Heart left ventricle (tissue), 13 donors: ENCODE data around the gene OR56A1.

ENCODE experiments used
- CTCF ChIP-seq, 12 donors: fragments of 200-600 bp; sonication (generic) in 4 of 12; IDR thresholded peaks; one replicate each; pipeline versions ENCODE4 v1.5.0 to v1.8.0; 2018 to 2022; ENCODE audit warnings: antibody characterized with exemption in 12 of 12, mild to moderate bottlenecking in 5 of 12
- POLR2A ChIP-seq, 2 donors: fragments of 450-650 bp; IDR thresholded peaks; one replicate each; pipeline ENCODE4 v1.6.1; 2017; ENCODE audit warnings: antibody characterized with exemption in 2 of 2, mild to moderate bottlenecking in 2 of 2, moderate library complexity in 2 of 2
- donor health status: ischemic (EF 13 %, LVEDD 7.1; RV severe dilation, severe dysfunction).
- donor health status: DM: no; HTN: yes; CAD: no.
- donor health status: DM: no; HTN: no; CAD: no.
- donor health status: ischemic (EF 25% LVEDD 6.9; RV normal size, moderate dysfunction).
- donor health status: ischemic (EF 25% LVEDD 5.7; RV mildly dilated, moderate dysfunction).
- donor health status: ischemic (EF 35%, LVEDD 5.7; RV mildly dilated, moderate dysfunction).
- donor health status: nonischemic (EF 11% LVEDD 7.7; RV severe dilation, severe dysfunction).
- donor health status: DM: yes; HTN: yes; CAD: no.
- donor health status: PGD.
- donor health status: ischemic (EF 29% LVEDD 5.4; RV normal size, mild dysfunction).
- donor health status: nonischemic (EF 23%, LVEDD 6.1; RV moderate dilation, normal function).

- TF ChIP-seq CTCF (IDR thresholded peaks at IDR 0.05) (no peak), POLR2A (IDR thresholded peaks at IDR 0.05) (no peak)
Measured at GRCh38 chr11:6052374-6052773, 21.8 kb upstream of the OR56A1 start.
